ENCODE measurements around the gene BMP5. TPM values are rescaled to one million over a fixed set of nuclear protein-coding genes. Genes with fewer than 3 reads are reported as not detected.

Gene BMP5
- total and polyA plus RNA-seq, 9 donors = 0.01 TPM; not detected in 8

DNA sequence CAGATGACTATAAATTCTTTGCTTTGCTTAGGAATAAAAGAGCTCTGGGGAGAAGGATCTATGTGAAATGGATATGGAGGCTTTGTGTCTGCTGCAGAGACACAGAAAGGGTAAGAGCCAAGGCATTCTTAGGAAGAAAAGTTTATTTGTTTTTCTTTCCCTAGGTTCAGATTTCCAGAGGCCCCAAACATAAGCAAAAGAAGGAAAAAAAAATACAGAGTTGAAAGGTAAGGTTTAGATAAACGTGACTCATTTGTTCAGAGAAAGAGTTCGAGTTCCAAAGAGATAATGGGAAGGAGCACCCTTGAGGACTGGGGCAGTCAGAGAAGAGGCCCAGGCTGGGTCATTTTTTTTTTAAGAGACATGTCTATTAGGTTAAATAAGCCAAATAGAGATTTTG lies 27.4 kb upstream of the BMP5 start:
- DNase-seq = no peak
- H3K36me3 ChIP-seq = no peaks in the 10 kb centered on the region
- H3K9me3 ChIP-seq = no peaks in the 10 kb centered on the region
- no peak overlapping the region for H3K4me3 ChIP-seq
- TF ChIP-seq EP300 (IDR thresholded peaks at IDR 0.05) = no peak
- TF ChIP-seq, protein P1, sequence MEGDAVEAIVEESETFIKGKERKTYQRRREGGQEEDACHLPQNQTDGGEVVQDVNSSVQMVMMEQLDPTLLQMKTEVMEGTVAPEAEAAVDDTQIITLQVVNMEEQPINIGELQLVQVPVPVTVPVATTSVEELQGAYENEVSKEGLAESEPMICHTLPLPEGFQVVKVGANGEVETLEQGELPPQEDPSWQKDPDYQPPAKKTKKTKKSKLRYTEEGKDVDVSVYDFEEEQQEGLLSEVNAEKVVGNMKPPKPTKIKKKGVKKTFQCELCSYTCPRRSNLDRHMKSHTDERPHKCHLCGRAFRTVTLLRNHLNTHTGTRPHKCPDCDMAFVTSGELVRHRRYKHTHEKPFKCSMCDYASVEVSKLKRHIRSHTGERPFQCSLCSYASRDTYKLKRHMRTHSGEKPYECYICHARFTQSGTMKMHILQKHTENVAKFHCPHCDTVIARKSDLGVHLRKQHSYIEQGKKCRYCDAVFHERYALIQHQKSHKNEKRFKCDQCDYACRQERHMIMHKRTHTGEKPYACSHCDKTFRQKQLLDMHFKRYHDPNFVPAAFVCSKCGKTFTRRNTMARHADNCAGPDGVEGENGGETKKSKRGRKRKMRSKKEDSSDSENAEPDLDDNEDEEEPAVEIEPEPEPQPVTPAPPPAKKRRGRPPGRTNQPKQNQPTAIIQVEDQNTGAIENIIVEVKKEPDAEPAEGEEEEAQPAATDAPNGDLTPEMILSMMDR (IDR thresholded peaks at IDR 0.05) = no peak
- H3K27ac ChIP-seq = no peak overlapping the region
- no peaks in the 10 kb centered on the region for H3K4me1 ChIP-seq (ENCODE audit: insufficient read depth)
- intact Hi-C loops (cut with DNase I) = no loop called here
- WGBS, 3 donors = 15 to 31% (median 19%) methylated on average over 2 of the region's 2 CpGs
- H3K27me3 ChIP-seq = no peaks in the 10 kb centered on the region

DNA sequence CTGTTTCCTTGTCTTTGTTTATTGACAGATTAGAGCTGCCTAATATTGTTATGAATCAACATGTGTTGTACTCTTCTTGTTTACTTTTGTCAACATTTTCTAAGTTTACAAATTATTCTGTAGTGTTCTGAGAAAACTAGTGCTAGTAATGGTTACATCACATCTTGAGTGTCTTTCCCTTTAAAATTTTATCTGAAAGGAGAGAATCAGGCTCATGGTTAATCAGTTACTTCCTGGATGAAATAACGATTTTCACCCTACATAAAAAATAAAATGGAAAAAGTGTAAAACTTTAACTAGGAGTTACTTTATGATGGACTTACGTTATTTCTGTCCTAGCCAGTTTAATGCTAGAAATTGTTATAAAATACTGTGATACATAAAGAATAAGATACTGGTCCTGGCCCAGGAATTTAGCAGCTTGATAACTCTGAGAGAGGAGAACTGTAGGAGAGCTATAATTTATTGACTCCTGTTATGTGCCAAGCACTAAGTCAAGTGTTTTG lies 26.4 kb upstream of the BMP5 start:
- H3K27me3 ChIP-seq = no peaks in the 10 kb centered on the region
- WGBS, 3 donors = 42 to 62% (median 50%) methylated on average over 2 of the region's 2 CpGs
- no peak overlapping the region for H3K4me3 ChIP-seq
- H3K9me3 ChIP-seq = no peaks in the 10 kb centered on the region
- intact Hi-C loops (cut with DNase I) = no loop called here
- H3K27ac ChIP-seq = no peak overlapping the region
- no peaks in the 10 kb centered on the region for H3K36me3 ChIP-seq
- no peaks in the 10 kb centered on the region for H3K4me1 ChIP-seq (ENCODE audit: insufficient read depth)
- no peak for DNase-seq
- TF ChIP-seq EP300 (IDR thresholded peaks at IDR 0.05) (no peak), POLR2A (IDR thresholded peaks at IDR 0.05) (no peak)
- TF ChIP-seq, protein P1 (IDR thresholded peaks at IDR 0.05) = no peak

DNA sequence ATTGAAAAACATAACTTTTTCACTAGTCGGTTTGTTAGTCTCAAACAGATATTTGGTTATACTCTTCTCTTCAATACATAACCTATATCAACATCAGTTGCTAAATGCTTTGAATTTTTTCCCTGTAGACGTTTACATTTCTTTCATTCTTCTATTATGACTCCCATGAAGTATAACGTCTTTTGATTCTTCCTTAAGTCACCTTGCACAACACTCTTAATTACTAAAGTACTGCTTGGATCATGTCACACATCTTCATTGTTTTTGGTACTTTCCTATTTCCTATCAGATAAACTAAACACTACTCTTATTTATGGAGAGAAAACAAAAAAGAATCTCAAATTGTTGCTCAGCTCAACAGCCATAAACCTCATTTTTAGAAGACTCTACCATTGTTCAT lies 23.0 kb upstream of the BMP5 start:
- Histone ChIP-seq H3K9me3 (no peaks in the 10 kb centered on the region), H3K4me3 (no peak overlapping the region), H3K36me3 (no peaks in the 10 kb centered on the region), H3K27ac (no peak overlapping the region), H3K4me1 (ENCODE audit: insufficient read depth) (no peaks in the 10 kb centered on the region), H3K27me3 (no peaks in the 10 kb centered on the region)
- TF ChIP-seq POLR2A (IDR thresholded peaks at IDR 0.05) = no peak
- no peak for TF ChIP-seq EP300 (IDR thresholded peaks at IDR 0.05)
- TF ChIP-seq, protein P1 (IDR thresholded peaks at IDR 0.05) = no peak
- intact Hi-C loops (cut with DNase I) = no loop called here
- no peak for DNase-seq
- WGBS, 3 donors = 26 to 49% (median 29%) methylated on average over 3 of the region's 3 CpGs

DNA sequence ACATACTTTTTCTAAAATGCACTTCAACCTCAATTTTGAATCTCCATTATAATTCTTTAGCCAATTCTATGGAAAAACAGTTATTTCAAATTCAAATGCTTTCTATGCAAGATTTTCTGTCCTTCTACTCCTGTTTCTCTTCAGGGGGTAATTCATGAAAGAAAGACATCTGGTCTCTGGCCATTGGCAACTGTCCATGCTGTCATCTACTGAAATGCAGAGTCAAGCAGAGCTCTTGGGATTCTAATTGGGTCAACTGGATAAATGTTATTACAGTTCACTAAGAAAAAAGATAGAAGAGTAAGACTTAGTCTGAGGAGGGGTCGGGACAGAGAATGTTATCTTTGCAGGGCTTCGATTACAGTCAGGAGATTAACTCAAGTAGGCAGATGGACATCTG lies 22.0 kb upstream of the BMP5 start:
- Histone ChIP-seq H3K4me3 (no peak overlapping the region), H3K9me3 (no peaks in the 10 kb centered on the region), H3K4me1 (ENCODE audit: insufficient read depth) (no peaks in the 10 kb centered on the region), H3K27me3 (no peaks in the 10 kb centered on the region), H3K36me3 (no peaks in the 10 kb centered on the region), H3K27ac (no peak overlapping the region)
- WGBS, 3 donors = 50 to 63% (median 53%) methylated on average over 2 of the region's 2 CpGs
- DNase-seq = no peak
- intact Hi-C loops (cut with DNase I) = no loop called here
- TF ChIP-seq EP300 (IDR thresholded peaks at IDR 0.05) = no peak
- TF ChIP-seq POLR2A (IDR thresholded peaks at IDR 0.05) = no peak
- TF ChIP-seq, protein P1 (IDR thresholded peaks at IDR 0.05) = no peak

All from ovary (tissue), 9 donors.